ENCODE measurements around the gene S100A14. TPM values are rescaled to one million over a fixed set of nuclear protein-coding genes. Genes with fewer than 3 reads are reported as not detected.
A peak's percentile ranks its signal among the peaks of the same experiment; 100 is the strongest.

S100A14 gene
- total and polyA plus RNA-seq, 2 of the 13 experiments (the other 11 are each of a cell fraction or from before 2014, with no cell fraction given) = 1.4 to 7.7 TPM

DNA sequence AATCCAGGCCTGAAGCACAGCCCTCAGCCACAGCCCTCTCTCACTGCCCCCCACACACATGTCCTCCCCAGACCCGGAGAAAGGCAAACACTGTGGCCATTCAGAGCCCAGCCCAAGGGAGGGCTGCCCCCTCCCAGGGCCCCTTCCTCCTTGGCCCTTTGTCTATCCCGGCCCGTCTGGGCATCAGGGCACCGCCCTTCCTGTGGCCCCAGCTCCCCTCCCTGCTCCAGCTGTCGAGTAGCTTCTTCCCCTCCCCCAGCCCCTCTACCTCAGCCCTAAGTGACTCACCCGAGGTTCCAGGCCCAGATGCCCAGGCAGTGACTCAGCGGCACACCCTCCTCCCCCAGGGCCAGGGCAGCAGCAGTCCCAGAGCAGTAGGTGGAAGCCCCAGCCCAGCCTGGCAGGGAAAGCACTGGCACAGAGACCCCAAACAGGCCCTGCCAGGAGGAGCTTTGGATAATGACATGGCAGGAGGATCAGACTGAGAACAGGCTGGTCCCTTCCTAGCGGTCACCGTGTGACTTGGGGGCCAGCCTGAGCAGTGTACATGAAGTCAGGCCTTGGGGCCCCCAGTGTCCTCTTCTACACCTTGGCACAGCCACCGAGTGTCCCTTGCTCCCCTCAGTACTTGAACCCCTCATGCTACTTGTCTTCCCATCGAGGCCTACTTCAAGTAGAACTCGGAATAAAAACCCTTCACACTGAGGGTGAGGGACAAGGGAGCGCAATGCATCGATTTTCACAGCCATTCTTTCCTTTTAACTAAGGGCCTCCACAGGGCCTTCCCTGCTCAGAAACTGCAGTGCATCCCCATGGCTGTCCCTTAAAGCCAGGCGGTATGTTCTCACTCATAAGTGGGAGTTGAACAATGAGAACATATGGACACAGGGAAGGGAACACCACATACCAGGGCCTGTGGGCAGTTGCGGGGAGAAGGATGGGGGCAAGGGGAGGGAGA is 49.4 kb downstream of the S100A14 start (continued):
- TF ChIP-seq ZFP36L1 (CRISPR knock-in tag; IDR thresholded peaks at IDR 0.05) = no peak
- no peak for TF ChIP-seq RBAK (CRISPR knock-in tag; IDR thresholded peaks at IDR 0.05)
- peak; percentile 98 for TF ChIP-seq JUN (CRISPR knock-in tag; IDR thresholded peaks at IDR 0.05)
- TF ChIP-seq, protein P1, sequence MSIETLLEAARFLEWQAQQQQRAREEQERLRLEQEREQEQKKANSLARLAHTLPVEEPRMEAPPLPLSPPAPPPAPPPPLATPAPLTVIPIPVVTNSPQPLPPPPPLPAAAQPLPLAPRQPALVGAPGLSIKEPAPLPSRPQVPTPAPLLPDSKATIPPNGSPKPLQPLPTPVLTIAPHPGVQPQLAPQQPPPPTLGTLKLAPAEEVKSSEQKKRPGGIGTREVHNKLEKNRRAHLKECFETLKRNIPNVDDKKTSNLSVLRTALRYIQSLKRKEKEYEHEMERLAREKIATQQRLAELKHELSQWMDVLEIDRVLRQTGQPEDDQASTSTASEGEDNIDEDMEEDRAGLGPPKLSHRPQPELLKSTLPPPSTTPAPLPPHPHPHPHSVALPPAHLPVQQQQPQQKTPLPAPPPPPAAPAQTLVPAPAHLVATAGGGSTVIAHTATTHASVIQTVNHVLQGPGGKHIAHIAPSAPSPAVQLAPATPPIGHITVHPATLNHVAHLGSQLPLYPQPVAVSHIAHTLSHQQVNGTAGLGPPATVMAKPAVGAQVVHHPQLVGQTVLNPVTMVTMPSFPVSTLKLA (IDR thresholded peaks at IDR 0.05) = no peak
- no peak for TF ChIP-seq ZNF484 (CRISPR knock-in tag; IDR thresholded peaks at IDR 0.05; ENCODE audit: borderline replicate concordance, low read depth)
- TF ChIP-seq, protein P2, sequence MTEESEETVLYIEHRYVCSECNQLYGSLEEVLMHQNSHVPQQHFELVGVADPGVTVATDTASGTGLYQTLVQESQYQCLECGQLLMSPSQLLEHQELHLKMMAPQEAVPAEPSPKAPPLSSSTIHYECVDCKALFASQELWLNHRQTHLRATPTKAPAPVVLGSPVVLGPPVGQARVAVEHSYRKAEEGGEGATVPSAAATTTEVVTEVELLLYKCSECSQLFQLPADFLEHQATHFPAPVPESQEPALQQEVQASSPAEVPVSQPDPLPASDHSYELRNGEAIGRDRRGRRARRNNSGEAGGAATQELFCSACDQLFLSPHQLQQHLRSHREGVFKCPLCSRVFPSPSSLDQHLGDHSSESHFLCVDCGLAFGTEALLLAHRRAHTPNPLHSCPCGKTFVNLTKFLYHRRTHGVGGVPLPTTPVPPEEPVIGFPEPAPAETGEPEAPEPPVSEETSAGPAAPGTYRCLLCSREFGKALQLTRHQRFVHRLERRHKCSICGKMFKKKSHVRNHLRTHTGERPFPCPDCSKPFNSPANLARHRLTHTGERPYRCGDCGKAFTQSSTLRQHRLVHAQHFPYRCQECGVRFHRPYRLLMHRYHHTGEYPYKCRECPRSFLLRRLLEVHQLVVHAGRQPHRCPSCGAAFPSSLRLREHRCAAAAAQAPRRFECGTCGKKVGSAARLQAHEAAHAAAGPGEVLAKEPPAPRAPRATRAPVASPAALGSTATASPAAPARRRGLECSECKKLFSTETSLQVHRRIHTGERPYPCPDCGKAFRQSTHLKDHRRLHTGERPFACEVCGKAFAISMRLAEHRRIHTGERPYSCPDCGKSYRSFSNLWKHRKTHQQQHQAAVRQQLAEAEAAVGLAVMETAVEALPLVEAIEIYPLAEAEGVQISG (CRISPR knock-in tag; IDR thresholded peaks at IDR 0.05) = peak; percentile 51; the same call in 1 of the 2 replicates
- TF ChIP-seq, protein P3, sequence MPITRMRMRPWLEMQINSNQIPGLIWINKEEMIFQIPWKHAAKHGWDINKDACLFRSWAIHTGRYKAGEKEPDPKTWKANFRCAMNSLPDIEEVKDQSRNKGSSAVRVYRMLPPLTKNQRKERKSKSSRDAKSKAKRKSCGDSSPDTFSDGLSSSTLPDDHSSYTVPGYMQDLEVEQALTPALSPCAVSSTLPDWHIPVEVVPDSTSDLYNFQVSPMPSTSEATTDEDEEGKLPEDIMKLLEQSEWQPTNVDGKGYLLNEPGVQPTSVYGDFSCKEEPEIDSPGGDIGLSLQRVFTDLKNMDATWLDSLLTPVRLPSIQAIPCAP (CRISPR knock-in tag; IDR thresholded peaks at IDR 0.05; ENCODE audit: low read depth) = no peak
- TF ChIP-seq, protein P4, sequence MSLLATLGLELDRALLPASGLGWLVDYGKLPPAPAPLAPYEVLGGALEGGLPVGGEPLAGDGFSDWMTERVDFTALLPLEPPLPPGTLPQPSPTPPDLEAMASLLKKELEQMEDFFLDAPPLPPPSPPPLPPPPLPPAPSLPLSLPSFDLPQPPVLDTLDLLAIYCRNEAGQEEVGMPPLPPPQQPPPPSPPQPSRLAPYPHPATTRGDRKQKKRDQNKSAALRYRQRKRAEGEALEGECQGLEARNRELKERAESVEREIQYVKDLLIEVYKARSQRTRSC (CRISPR knock-in tag; IDR thresholded peaks at IDR 0.05; ENCODE audit: low read depth) = no peak
- TF ChIP-seq, protein P5, sequence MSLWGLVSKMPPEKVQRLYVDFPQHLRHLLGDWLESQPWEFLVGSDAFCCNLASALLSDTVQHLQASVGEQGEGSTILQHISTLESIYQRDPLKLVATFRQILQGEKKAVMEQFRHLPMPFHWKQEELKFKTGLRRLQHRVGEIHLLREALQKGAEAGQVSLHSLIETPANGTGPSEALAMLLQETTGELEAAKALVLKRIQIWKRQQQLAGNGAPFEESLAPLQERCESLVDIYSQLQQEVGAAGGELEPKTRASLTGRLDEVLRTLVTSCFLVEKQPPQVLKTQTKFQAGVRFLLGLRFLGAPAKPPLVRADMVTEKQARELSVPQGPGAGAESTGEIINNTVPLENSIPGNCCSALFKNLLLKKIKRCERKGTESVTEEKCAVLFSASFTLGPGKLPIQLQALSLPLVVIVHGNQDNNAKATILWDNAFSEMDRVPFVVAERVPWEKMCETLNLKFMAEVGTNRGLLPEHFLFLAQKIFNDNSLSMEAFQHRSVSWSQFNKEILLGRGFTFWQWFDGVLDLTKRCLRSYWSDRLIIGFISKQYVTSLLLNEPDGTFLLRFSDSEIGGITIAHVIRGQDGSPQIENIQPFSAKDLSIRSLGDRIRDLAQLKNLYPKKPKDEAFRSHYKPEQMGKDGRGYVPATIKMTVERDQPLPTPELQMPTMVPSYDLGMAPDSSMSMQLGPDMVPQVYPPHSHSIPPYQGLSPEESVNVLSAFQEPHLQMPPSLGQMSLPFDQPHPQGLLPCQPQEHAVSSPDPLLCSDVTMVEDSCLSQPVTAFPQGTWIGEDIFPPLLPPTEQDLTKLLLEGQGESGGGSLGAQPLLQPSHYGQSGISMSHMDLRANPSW (CRISPR knock-in tag; IDR thresholded peaks at IDR 0.05; ENCODE audit: borderline replicate concordance) = no peak
- TF ChIP-seq, protein P6, sequence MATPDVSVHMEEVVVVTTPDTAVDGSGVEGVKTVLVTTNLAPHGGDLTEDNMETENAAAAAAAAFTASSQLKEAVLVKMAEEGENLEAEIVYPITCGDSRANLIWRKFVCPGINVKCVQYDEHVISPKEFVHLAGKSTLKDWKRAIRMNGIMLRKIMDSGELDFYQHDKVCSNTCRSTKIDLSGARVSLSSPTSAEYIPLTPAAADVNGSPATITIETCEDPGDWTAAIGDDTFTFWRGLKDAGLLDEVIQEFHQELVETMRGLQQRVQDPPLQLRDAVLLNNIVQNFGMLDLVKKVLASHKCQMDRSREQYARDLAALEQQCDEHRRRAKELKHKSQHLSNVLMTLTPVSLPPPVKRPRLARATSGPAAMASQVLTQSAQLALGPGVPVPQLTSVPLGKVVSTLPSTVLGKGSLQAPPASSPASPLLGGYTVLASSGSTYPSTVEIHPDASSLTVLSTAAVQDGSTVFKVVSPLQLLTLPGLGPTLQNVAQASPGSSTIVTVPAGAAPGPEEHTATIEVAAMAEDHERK (CRISPR knock-in tag; IDR thresholded peaks at IDR 0.05; ENCODE audit: low read depth) = no peak
- TF ChIP-seq KLF6 (CRISPR knock-in tag; IDR thresholded peaks at IDR 0.05) = peak; percentile 37; the same call in 1 of the 2 replicates
- TF ChIP-seq, protein P7, sequence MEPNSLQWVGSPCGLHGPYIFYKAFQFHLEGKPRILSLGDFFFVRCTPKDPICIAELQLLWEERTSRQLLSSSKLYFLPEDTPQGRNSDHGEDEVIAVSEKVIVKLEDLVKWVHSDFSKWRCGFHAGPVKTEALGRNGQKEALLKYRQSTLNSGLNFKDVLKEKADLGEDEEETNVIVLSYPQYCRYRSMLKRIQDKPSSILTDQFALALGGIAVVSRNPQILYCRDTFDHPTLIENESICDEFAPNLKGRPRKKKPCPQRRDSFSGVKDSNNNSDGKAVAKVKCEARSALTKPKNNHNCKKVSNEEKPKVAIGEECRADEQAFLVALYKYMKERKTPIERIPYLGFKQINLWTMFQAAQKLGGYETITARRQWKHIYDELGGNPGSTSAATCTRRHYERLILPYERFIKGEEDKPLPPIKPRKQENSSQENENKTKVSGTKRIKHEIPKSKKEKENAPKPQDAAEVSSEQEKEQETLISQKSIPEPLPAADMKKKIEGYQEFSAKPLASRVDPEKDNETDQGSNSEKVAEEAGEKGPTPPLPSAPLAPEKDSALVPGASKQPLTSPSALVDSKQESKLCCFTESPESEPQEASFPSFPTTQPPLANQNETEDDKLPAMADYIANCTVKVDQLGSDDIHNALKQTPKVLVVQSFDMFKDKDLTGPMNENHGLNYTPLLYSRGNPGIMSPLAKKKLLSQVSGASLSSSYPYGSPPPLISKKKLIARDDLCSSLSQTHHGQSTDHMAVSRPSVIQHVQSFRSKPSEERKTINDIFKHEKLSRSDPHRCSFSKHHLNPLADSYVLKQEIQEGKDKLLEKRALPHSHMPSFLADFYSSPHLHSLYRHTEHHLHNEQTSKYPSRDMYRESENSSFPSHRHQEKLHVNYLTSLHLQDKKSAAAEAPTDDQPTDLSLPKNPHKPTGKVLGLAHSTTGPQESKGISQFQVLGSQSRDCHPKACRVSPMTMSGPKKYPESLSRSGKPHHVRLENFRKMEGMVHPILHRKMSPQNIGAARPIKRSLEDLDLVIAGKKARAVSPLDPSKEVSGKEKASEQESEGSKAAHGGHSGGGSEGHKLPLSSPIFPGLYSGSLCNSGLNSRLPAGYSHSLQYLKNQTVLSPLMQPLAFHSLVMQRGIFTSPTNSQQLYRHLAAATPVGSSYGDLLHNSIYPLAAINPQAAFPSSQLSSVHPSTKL (CRISPR knock-in tag; IDR thresholded peaks at IDR 0.05) = peak; percentile 76

All from HepG2 (cell line).